OCI-LY1 (cell line): ENCODE data around the gene NRG2.

ENCODE experiments used
- H2AFZ ChIP-seq: fragments of 200-600 bp; sonication (generic), shearing (Covaris generic); 2 replicates; pipeline ENCODE4 v1.6.0; 2014; ENCODE audit warnings: antibody characterized with exemption, mild to moderate bottlenecking, low read length
- H3F3A ChIP-seq: fragments of 200-600 bp; sonication (generic), shearing (Covaris generic); 2 replicates; pipeline ENCODE4 v1.6.0; 2014; ENCODE audit warnings: mild to moderate bottlenecking, antibody characterized with exemption, low read length, moderate library complexity; ENCODE audit not compliant: insufficient read depth
- H3K27ac ChIP-seq: fragments of 200-600 bp; sonication (generic); 2 replicates; pipeline ENCODE4 v1.5.1; 2014; ENCODE audit warnings: low read length, mixed run types, mild to moderate bottlenecking, low read depth; ENCODE audit not compliant: poor library complexity, severe bottlenecking
- H3K27me3 ChIP-seq: fragments of 200-600 bp; sonication (generic); 2 replicates; pipeline ENCODE4 v1.6.0; 2014; ENCODE audit warnings: antibody characterized with exemption, mild to moderate bottlenecking, low read length, moderate library complexity; ENCODE audit not compliant: insufficient read depth
- H3K36me3 ChIP-seq: fragments of 200-600 bp; sonication (generic); 2 replicates; pipeline ENCODE4 v1.6.1; 2014; ENCODE audit warnings: mild to moderate bottlenecking, antibody characterized with exemption, low read length, moderate library complexity, mixed read lengths; ENCODE audit not compliant: insufficient read depth
- H3K4me1 ChIP-seq: fragments of 200-600 bp; sonication (generic); 2 replicates; pipeline ENCODE4 v1.5.1; 2014; ENCODE audit warnings: mild to moderate bottlenecking, low read length, moderate library complexity; ENCODE audit not compliant: insufficient read depth, severe bottlenecking
- H3K4me2 ChIP-seq: fragments of 200-600 bp; sonication (generic), shearing (Covaris generic); 2 replicates; pipeline ENCODE4 v1.6.1; 2014; ENCODE audit warnings: low read length
- H3K4me3 ChIP-seq: fragments of 200-600 bp; sonication (generic); 2 replicates; pipeline ENCODE4 v1.5.1; 2014; ENCODE audit warnings: low read length, low read depth, mild to moderate bottlenecking, mixed read lengths; ENCODE audit not compliant: poor library complexity, severe bottlenecking
- H3K79me2 ChIP-seq: fragments of 200-600 bp; shearing (Covaris generic); 2 replicates; pipeline ENCODE4 v1.6.1; 2016; ENCODE audit warnings: mixed run types, low read length, mixed read lengths; ENCODE audit not compliant: insufficient read depth
- H3K9ac ChIP-seq: fragments of 200-600 bp; sonication (generic), shearing (Covaris generic); 2 replicates; pipeline ENCODE4 v1.6.1; 2014; ENCODE audit warnings: mild to moderate bottlenecking, low read length, mixed read lengths
- H3K9me2 ChIP-seq: fragments of 200-600 bp; sonication (generic), shearing (Covaris generic); 2 replicates; pipeline ENCODE4 v1.6.1; 2014; ENCODE audit warnings: low read depth, mild to moderate bottlenecking, low read length, mixed read lengths
- H3K9me3 ChIP-seq: fragments of 200-600 bp; shearing (Covaris generic); 2 replicates; pipeline ENCODE4 v1.6.1; 2014; ENCODE audit warnings: low read length, mixed read lengths
- H4K20me1 ChIP-seq: fragments of 200-600 bp; sonication (generic), shearing (Covaris generic); 2 replicates; pipeline ENCODE4 v1.6.0; 2016; ENCODE audit warnings: mild to moderate bottlenecking, low read length; ENCODE audit not compliant: insufficient read depth
- CTCF ChIP-seq: fragments of 200-600 bp; sonication (generic), shearing (Covaris generic); IDR thresholded peaks from 2 replicates; pipeline ENCODE4 v1.5.1; 2017; ENCODE audit warnings: mild to moderate bottlenecking, antibody characterized with exemption, low read length, moderate library complexity, mixed read lengths
- EZH2 ChIP-seq: fragments of 200-600 bp; sonication (generic), shearing (Covaris generic); IDR thresholded peaks from 2 replicates; pipeline ENCODE4 v1.8.0; 2017; ENCODE audit warnings: borderline replicate concordance, mixed run types, mild to moderate bottlenecking, antibody characterized with exemption, low read length, moderate library complexity, mixed read lengths

Gene NRG2

GRCh38 chr5:139895046-139895445 is 148.1 kb downstream of the NRG2 start:
- Histone ChIP-seq H3K79me2 (no peaks in the 10 kb centered on the region), H3K27me3 (0 out of 2 replicates have a peak, but pooled peaks cover 12% of the 10 kb centered on the region), H3K36me3 (no peaks in the 10 kb centered on the region), H3K4me3 (no peak overlapping the region), H4K20me1 (no peaks in the 10 kb centered on the region), H3K9me2 (no peaks in the 10 kb centered on the region), H3K27ac (no peak overlapping the region), H3K9me3 (no peaks in the 10 kb centered on the region), H2AFZ (no peak overlapping the region), H3K4me1 (no peaks in the 10 kb centered on the region), H3K9ac (no peak overlapping the region), H3F3A (no peaks in the 10 kb centered on the region), H3K4me2 (no peak overlapping the region)
- TF ChIP-seq EZH2 (no peak), CTCF (no peak)

GRCh38 chr5:139893873-139894272 is 149.2 kb downstream of the NRG2 start:
- Histone ChIP-seq H4K20me1 (no peaks in the 10 kb centered on the region), H3K4me3 (no peak overlapping the region), H3K27ac (no peak overlapping the region), H3K9me3 (no peaks in the 10 kb centered on the region), H3K9ac (no peak overlapping the region), H3K36me3 (no peaks in the 10 kb centered on the region), H3K27me3 (0 out of 2 replicates have a peak, but pooled peaks cover 12% of the 10 kb centered on the region), H3K4me1 (no peaks in the 10 kb centered on the region), H3K79me2 (no peaks in the 10 kb centered on the region), H3K4me2 (no peak overlapping the region), H3F3A (no peaks in the 10 kb centered on the region), H3K9me2 (no peaks in the 10 kb centered on the region), H2AFZ (no peak overlapping the region)
- TF ChIP-seq EZH2, result no peak
- no peak for TF ChIP-seq CTCF

GRCh38 chr5:139889410-139889809 is 153.7 kb downstream of the NRG2 start:
- Histone ChIP-seq H3K9ac (no peak overlapping the region), H3K79me2 (no peaks in the 10 kb centered on the region), H3F3A (no peaks in the 10 kb centered on the region), H2AFZ (no peak overlapping the region), H3K27ac (no peak overlapping the region), H3K4me3 (no peak overlapping the region), H3K4me2 (no peak overlapping the region), H3K27me3 (0 out of 2 replicates have a peak, but pooled peaks cover under 1% of the 10 kb centered on the region), H3K36me3 (no peaks in the 10 kb centered on the region), H3K4me1 (no peaks in the 10 kb centered on the region), H3K9me2 (no peaks in the 10 kb centered on the region), H4K20me1 (no peaks in the 10 kb centered on the region), H3K9me3 (no peaks in the 10 kb centered on the region)
- TF ChIP-seq CTCF, result no peak
- TF ChIP-seq EZH2, result no peak
